ENCODE data around the gene LINC00632. TPM values are rescaled to one million over a fixed set of nuclear protein-coding genes. Genes with fewer than 3 reads are reported as not detected.
A peak's percentile ranks its signal among the peaks of the same experiment; 100 is the strongest.
"Not testable (repeated sequence)": the region's sequence is repeated elsewhere in the genome, so short reads cannot be mapped to it uniquely, and the experiment has no call there.

LINC00632 gene
- total and polyA plus RNA-seq, 12 donors: 1.4 to 189 (median 107) TPM

DNA sequence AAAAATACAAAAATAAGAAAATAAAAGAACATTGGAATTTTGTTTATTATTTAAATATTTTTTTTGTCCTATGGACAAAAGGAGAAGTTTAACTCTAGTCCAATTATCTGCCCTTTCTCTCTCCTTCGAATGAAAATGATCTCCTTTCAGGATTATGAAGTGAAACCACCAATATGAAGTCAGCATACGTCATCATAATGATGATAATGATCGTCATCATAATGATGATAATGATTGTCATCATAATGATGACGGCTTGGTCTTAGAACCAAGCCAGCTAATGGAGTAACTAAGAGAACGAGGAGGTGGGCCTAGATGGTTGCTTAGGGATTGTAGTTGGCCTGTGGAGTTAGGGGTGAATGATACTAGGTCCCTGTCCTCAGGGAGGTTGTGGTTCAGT, 21.9 kb upstream of the LINC00632 start:
- TF ChIP-seq, protein P1, sequence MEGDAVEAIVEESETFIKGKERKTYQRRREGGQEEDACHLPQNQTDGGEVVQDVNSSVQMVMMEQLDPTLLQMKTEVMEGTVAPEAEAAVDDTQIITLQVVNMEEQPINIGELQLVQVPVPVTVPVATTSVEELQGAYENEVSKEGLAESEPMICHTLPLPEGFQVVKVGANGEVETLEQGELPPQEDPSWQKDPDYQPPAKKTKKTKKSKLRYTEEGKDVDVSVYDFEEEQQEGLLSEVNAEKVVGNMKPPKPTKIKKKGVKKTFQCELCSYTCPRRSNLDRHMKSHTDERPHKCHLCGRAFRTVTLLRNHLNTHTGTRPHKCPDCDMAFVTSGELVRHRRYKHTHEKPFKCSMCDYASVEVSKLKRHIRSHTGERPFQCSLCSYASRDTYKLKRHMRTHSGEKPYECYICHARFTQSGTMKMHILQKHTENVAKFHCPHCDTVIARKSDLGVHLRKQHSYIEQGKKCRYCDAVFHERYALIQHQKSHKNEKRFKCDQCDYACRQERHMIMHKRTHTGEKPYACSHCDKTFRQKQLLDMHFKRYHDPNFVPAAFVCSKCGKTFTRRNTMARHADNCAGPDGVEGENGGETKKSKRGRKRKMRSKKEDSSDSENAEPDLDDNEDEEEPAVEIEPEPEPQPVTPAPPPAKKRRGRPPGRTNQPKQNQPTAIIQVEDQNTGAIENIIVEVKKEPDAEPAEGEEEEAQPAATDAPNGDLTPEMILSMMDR (IDR thresholded peaks at IDR 0.05): no peak
- WGBS, 2 donors: 82% methylated on average over 5 of the region's 5 CpGs
- Histone ChIP-seq H3K4me1 (no peaks in the 10 kb centered on the region), H3K36me3 (no peaks in the 10 kb centered on the region), H3K9me3 (peaks cover 0 to 7% (median 0%) of the 10 kb centered on the region in 11 donors), H3K27ac (no peak overlapping the region), H3K27me3 (no peaks in the 10 kb centered on the region), H3K4me3 (no peak overlapping the region)
- DNase-seq (no peak), ATAC-seq (no peak)
- intact Hi-C loops (cut with DNase I): no loop called here

DNA sequence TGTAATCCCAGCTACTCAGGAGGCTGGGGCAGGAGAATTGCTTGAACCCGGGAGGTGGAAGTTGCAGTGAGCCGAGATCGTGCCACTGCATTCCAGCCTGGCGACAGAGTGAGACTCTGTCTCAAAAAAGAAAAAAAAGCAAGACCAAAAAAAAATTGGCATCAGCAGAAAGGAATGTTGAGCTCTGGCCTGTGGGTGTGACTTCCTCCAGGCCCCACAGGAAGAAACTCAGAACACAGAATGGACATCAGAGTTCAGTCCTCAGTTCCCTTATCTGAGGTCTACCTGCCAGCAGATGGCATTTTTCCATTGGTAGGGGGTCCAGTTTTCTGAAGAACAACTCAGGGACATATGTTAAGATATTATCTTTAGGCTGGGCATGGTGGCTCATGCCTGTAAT, 18.0 kb upstream of the LINC00632 start:
- H3K36me3 ChIP-seq; H3K4me3 ChIP-seq; H3K27me3 ChIP-seq; H3K27ac ChIP-seq; H3K4me1 ChIP-seq; ATAC-seq; H3K9me3 ChIP-seq; DNase-seq; intact Hi-C loops (cut with DNase I): not testable (repeated sequence)
- 31 to 36% methylated on average over 4 of the region's 4 CpGs for WGBS, 2 donors

DNA sequence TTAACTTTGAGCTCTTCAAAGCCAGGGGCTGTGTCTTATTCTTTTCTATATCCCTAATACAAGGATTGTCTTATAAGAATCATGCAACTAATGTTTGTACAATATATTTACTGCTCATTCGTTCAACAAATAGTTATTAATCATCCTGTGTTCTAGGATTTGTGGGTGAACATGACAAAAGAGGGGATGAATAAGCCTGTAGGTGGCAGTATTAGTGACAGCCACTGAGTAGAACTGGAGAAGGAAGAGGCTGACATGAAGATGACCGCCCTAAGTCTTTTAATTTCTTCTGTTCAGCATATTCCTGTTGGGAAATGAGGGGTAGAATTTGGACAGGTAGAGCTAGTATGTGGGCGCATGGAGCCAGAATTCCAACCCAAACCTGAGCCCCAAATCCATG, 11.9 kb upstream of the LINC00632 start:
- Histone ChIP-seq H3K4me1 (no peaks in the 10 kb centered on the region), H3K27ac (no peak overlapping the region), H3K36me3 (no peaks in the 10 kb centered on the region), H3K4me3 (no peak overlapping the region), H3K9me3 (no peaks in the 10 kb centered on the region), H3K27me3 (no peaks in the 10 kb centered on the region)
- DNase-seq (no peak), ATAC-seq (no peak)
- 68 to 70% methylated on average over 3 of the region's 3 CpGs for WGBS, 2 donors
- intact Hi-C loops (cut with DNase I): loop anchor here in 1 of 10 donors (5.0 kb wide), 1 partner anchor 35 kb away; no protein-coding TSS in a partner anchor
- TF ChIP-seq, protein P1 (IDR thresholded peaks at IDR 0.05): peak in 3 of 9 donors; percentile 13 to 29 (median 21)

DNA sequence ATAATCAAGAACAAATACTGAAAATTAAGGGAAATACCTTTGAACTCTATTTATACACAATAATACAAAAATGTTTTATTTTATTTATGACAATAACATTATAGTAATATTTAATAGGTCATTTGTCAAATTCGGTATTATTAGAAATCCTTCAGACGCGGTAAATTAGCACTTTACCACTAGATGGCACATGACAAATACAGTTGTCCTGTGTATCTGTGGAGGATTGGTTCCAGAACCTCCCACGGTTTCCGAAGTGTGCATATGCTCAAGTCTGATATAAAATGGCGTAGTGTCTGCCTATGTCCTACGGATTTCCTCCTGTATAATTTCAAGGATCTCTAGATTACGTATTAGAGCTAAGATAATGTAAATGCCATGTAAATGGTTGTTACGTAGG, 8.1 kb upstream of the LINC00632 start:
- H3K4me3 ChIP-seq: no peak overlapping the region
- H3K4me1 ChIP-seq: no peaks in the 10 kb centered on the region
- intact Hi-C loops (cut with DNase I): loop anchor here in 2 of 10 donors (2.0 to 5.0 kb wide), 2 partner anchors 31 to 36 kb away; no protein-coding TSS in a partner anchor
- no peak for ATAC-seq
- H3K27ac ChIP-seq: no peak overlapping the region
- no peaks in the 10 kb centered on the region for H3K27me3 ChIP-seq
- TF ChIP-seq, protein P1 (IDR thresholded peaks at IDR 0.05): peak in 7 of 9 donors; percentile 26 to 58 (median 43)
- no peaks in the 10 kb centered on the region for H3K9me3 ChIP-seq
- no peak for DNase-seq
- no peaks in the 10 kb centered on the region for H3K36me3 ChIP-seq
- 13 to 14% methylated on average over 9 of the region's 9 CpGs for WGBS, 2 donors

DNA sequence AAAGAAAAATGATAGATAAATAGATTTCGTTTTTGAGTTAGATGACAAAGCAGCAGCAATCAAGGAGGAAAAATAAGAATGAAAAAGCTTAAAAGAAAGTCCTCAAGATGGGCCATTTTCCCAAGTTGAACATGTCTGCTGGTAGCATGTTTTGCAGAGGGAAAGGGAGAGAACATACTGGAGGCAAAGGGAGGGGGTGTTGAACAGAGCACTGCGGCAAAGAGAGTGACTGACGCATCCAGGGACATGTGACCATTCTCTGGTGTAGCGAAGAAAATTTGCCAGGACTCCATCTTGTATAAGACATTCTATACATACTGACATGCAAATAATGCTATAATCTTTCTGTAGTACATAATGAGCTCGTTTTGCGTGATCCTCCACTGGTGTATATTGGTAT, 1.2 kb downstream of the LINC00632 start:
- Histone ChIP-seq H3K27ac (peak overlapping the region in 1 of 10 donors; percentile 7), H3K4me1 (peaks cover 0 to 5% (median 0%) of the 10 kb centered on the region in 9 donors), H3K4me3 (peak overlapping the region in 5 of 10 donors; percentile 32 to 42 (median 37)), H3K36me3 (no peaks in the 10 kb centered on the region), H3K9me3 (no peaks in the 10 kb centered on the region), H3K27me3 (peaks cover 0 to 37% (median 0%) of the 10 kb centered on the region in 7 donors)
- intact Hi-C loops (cut with DNase I): no loop called here
- DNase-seq (no peak), ATAC-seq (peak in 4 of 8 donors; percentile 38 to 75 (median 46))
- TF ChIP-seq, protein P1 (IDR thresholded peaks at IDR 0.05): no peak
- 50 to 53% methylated on average over 6 of the region's 6 CpGs for WGBS, 2 donors

Data from heart right ventricle (tissue), 16 donors.